H9 (cell line): ENCODE data around the gene RANGRF. TPM values are rescaled to one million over a fixed set of nuclear protein-coding genes. Genes with fewer than 3 reads are reported as not detected.

Experiments used
- DNase-seq: peaks from one replicate; pipeline ENCODE4 v3.0.0-alpha.2; 2017
- H2AFZ ChIP-seq: one replicate; pipeline ENCODE4 v1.6.1; 2013; ENCODE audit warnings: mild to moderate bottlenecking, low read length, control low read depth, moderate library complexity
- H2AK5ac ChIP-seq: 2 replicates; pipeline ENCODE4 v1.6.1; 2013; ENCODE audit warnings: low read length, control low read depth, mixed read lengths; ENCODE audit not compliant: insufficient read length
- H2BK120ac ChIP-seq: one replicate; pipeline ENCODE4 v1.6.1; 2013; ENCODE audit warnings: low read depth, mild to moderate bottlenecking, low read length, control low read depth, inconsistent platforms; ENCODE audit not compliant: poor library complexity, severe bottlenecking
- H2BK12ac ChIP-seq: 2 replicates; pipeline ENCODE4 v1.6.1; 2013; ENCODE audit warnings: low read length, control low read depth, mixed read lengths, low read depth; ENCODE audit not compliant: insufficient read length
- H2BK15ac ChIP-seq: 2 replicates; pipeline ENCODE4 v1.6.1; 2013; ENCODE audit warnings: low read depth, low read length, control low read depth
- H2BK20ac ChIP-seq: one replicate; pipeline ENCODE4 v1.6.1; 2013; ENCODE audit warnings: low read depth, mild to moderate bottlenecking, low read length, control low read depth, inconsistent platforms; ENCODE audit not compliant: poor library complexity, severe bottlenecking
- H2BK5ac ChIP-seq: 2 replicates; pipeline ENCODE4 v1.6.1; 2013; ENCODE audit warnings: low read length, control low read depth, mixed read lengths; ENCODE audit not compliant: insufficient read length
- H3K14ac ChIP-seq: 2 replicates; pipeline ENCODE4 v1.6.1; 2013; ENCODE audit warnings: low read length, control low read depth; ENCODE audit not compliant: insufficient read depth
- H3K18ac ChIP-seq: 2 replicates; pipeline ENCODE4 v1.6.1; 2013; ENCODE audit warnings: low read depth, mild to moderate bottlenecking, mixed read lengths, low read length, control low read depth; ENCODE audit not compliant: insufficient read length
- H3K23ac ChIP-seq: 2 replicates; pipeline ENCODE4 v1.6.1; 2013; ENCODE audit warnings: low read length, control low read depth, mixed read lengths, low read depth; ENCODE audit not compliant: insufficient read length
- H3K23me2 ChIP-seq: 2 replicates; pipeline ENCODE4 v1.6.1; 2013; ENCODE audit warnings: low read depth, mild to moderate bottlenecking, mixed read lengths, low read length, control low read depth; ENCODE audit not compliant: insufficient read length, poor library complexity, severe bottlenecking
- H3K27ac ChIP-seq: 2 replicates; pipeline ENCODE4 v1.5.1; 2013; ENCODE audit warnings: low read length, control low read depth, mixed read lengths, low read depth; ENCODE audit not compliant: insufficient read length
- H3K27me3 ChIP-seq: 2 replicates; pipeline ENCODE4 v1.6.1; 2013; ENCODE audit warnings: low read length, control low read depth, inconsistent platforms; ENCODE audit not compliant: insufficient read depth
- H3K4ac ChIP-seq: 2 replicates; pipeline ENCODE4 v1.6.1; 2013; ENCODE audit warnings: low read depth, mild to moderate bottlenecking, control low read depth, inconsistent platforms, low read length, moderate library complexity
- H3K4me1 ChIP-seq: 2 replicates; pipeline ENCODE4 v1.6.1; 2013; ENCODE audit warnings: low read length, control low read depth, inconsistent platforms; ENCODE audit not compliant: insufficient read depth
- H3K4me2 ChIP-seq: 2 replicates; pipeline ENCODE4 v1.6.1; 2013; ENCODE audit warnings: low read length, control low read depth, mixed read lengths; ENCODE audit not compliant: insufficient read length, insufficient read depth
- H3K56ac ChIP-seq: 2 replicates; pipeline ENCODE4 v1.6.1; 2013; ENCODE audit warnings: low read depth, mild to moderate bottlenecking, mixed read lengths, low read length, control low read depth; ENCODE audit not compliant: insufficient read length
- H3K79me1 ChIP-seq: 2 replicates; pipeline ENCODE4 v1.6.1; 2013; ENCODE audit warnings: low read depth, mild to moderate bottlenecking, moderate library complexity, low read length, control low read depth, inconsistent platforms; ENCODE audit not compliant: insufficient read depth, poor library complexity, severe bottlenecking
- H3K79me2 ChIP-seq: 2 replicates; pipeline ENCODE4 v1.6.1; 2013; ENCODE audit warnings: low read length, control low read depth, inconsistent platforms; ENCODE audit not compliant: insufficient read depth
- H3K9ac ChIP-seq: 2 replicates; pipeline ENCODE4 v1.6.1; 2013; ENCODE audit warnings: low read length, control low read depth, mixed read lengths; ENCODE audit not compliant: insufficient read length; ENCODE audit errors: extremely low read depth
- H3K9me3 ChIP-seq: one replicate; pipeline ENCODE4 v1.6.1; 2013; ENCODE audit warnings: low read depth, low read length, inconsistent platforms; ENCODE audit not compliant: control insufficient read depth
- H3T11ph ChIP-seq: one replicate; pipeline ENCODE4 v1.6.1; 2013; ENCODE audit warnings: mild to moderate bottlenecking, low read length, control low read depth, inconsistent platforms
- H4K20me1 ChIP-seq: one replicate; pipeline ENCODE4 v1.6.1; 2013; ENCODE audit not compliant: control insufficient read depth, insufficient read length, insufficient read depth
- H4K5ac ChIP-seq: 2 replicates; pipeline ENCODE4 v1.6.1; 2013; ENCODE audit warnings: low read depth, mild to moderate bottlenecking, mixed read lengths, low read length, control low read depth; ENCODE audit not compliant: insufficient read length
- H4K8ac ChIP-seq: replicated peaks from 2 replicates; pipeline ENCODE4 v1.6.1; 2013; ENCODE audit warnings: low read length, control low read depth, mixed read lengths, low read depth; ENCODE audit not compliant: insufficient read length
- H4K91ac ChIP-seq: 2 replicates; pipeline ENCODE4 v1.6.1; 2013; ENCODE audit warnings: low read depth, mild to moderate bottlenecking, moderate library complexity, mixed read lengths, low read length, control low read depth; ENCODE audit not compliant: insufficient read length
- H3K27ac Mint-ChIP-seq, 3 experiments: 2 replicates in 2 of 3; 3 replicates in 1 of 3; pipeline ENCODE4 v1.8.0; 2020 to 2021; ENCODE audit warnings: mixed read lengths in 3 of 3, mild to moderate bottlenecking in 1 of 3, moderate library complexity in 1 of 3
- H3K27me3 Mint-ChIP-seq: 2 replicates; pipeline ENCODE4 v1.8.0; 2021; ENCODE audit warnings: low read depth, mild to moderate bottlenecking, moderate library complexity, mixed read lengths
- H3K36me3 Mint-ChIP-seq, 3 experiments: 2 replicates in 2 of 3; 3 replicates in 1 of 3; pipeline ENCODE4 v1.8.0; 2020 to 2021; ENCODE audit warnings: low read depth in 3 of 3, mixed read lengths in 3 of 3; ENCODE audit not compliant: insufficient read depth in 1 of 3
- H3K4me1 Mint-ChIP-seq, 2 experiments: 2 replicates each; pipeline ENCODE4 v1.8.0; 2020; ENCODE audit warnings: mixed read lengths in 2 of 2
- H3K4me3 Mint-ChIP-seq, 2 experiments: 2 replicates in 1 of 2; 3 replicates in 1 of 2; pipeline ENCODE4 v1.8.0; 2020 to 2021; ENCODE audit warnings: mild to moderate bottlenecking in 2 of 2, mixed read lengths in 2 of 2, moderate library complexity in 1 of 2
- H3K9me3 Mint-ChIP-seq, 2 experiments: 2 replicates in 1 of 2; 3 replicates in 1 of 2; pipeline ENCODE4 v1.8.0; 2020; ENCODE audit warnings: mild to moderate bottlenecking in 2 of 2, mixed read lengths in 2 of 2, moderate library complexity in 1 of 2
- CTCF ChIP-seq: fragments of 200-600 bp; sonication (generic); conservative IDR thresholded peaks from 3 replicates; pipeline ENCODE4 v1.8.0; 2021; ENCODE audit warnings: antibody characterized with exemption, mild to moderate bottlenecking
- WGBS: extraction: QIAGEN DNeasy Blood & Tissue Kit; methylation state at CpG from one replicate; pipeline ENCODE4 v1.1.7; 2013; ENCODE audit warnings: missing lambda C conversion rate, low lambda C conversion rate, mixed read lengths; ENCODE audit not compliant: insufficient read length; ENCODE audit errors: extremely low coverage; 5-methylcytosine and 5-hydroxymethylcytosine counted together
- total RNA-seq: library from RNA; stranded (reverse); gene quantifications from 2 replicates; pipeline ENCODE4 v1.2.1, GENCODE V29; 2021

The RANGRF gene
- total RNA-seq, 1 experiment from 2014 or later: 36.9 TPM

GRCh38 chr17:8277317-8277716 lies 11.2 kb upstream of the RANGRF start:
- Histone ChIP-seq H2BK15ac (0 out of 2 replicates have a peak overlapping the region, but pooled peaks have one; percentile 29), H2BK12ac (no peak overlapping the region), H3K9ac (no peak overlapping the region), H3K79me1 (no peaks in the 10 kb centered on the region), H3K14ac (no peak overlapping the region), H2BK120ac (no peak overlapping the region), H2BK5ac (no peak overlapping the region), H2AFZ (no peak overlapping the region), H3K23ac (no peak overlapping the region), H3K23me2 (no peaks in the 10 kb centered on the region), H3K4ac (no peak overlapping the region), H4K20me1 (no peaks in the 10 kb centered on the region), H2BK20ac (no peak overlapping the region), H3K27ac (no peak overlapping the region), H4K91ac (no peak overlapping the region), H2AK5ac (no peak overlapping the region), H3K27me3 (no peaks in the 10 kb centered on the region), H3K9me3 (no peaks in the 10 kb centered on the region), H3K79me2 (no peaks in the 10 kb centered on the region), H4K8ac (no peak overlapping the region), H3K4me1 (no peaks in the 10 kb centered on the region), H3K18ac (no peak overlapping the region), H4K5ac (no peak overlapping the region), H3K4me2 (no peak overlapping the region), H3K56ac (no peak overlapping the region), H3T11ph (no peak overlapping the region)
- Mint-ChIP-seq H3K4me1 (no peaks in the 10 kb centered on the region), H3K4me3 (no peak overlapping the region), H3K36me3 (peaks cover 0 to 12% (median 3%) of the 10 kb centered on the region in 3 experiments; a peak in 6 of 7 replicates), H3K27ac (0 out of 7 replicates have a peak overlapping the region, but pooled peaks of 1 of the 3 experiments have one; percentile 18), H3K9me3 (no peaks in the 10 kb centered on the region; a peak in 1 of 5 replicates), H3K27me3 (no peaks in the 10 kb centered on the region)
- no CpG with 5 or more reads among the region's 7 CpGs for WGBS
- DNase-seq: no peak
- TF ChIP-seq CTCF: no peak
